HEK293 (cell line): ENCODE measurements around the gene PVALEF.
A peak's percentile ranks its signal among the peaks of the same experiment; 100 is the strongest.

Source experiments
- CTCF ChIA-PET: fragments of 350-600 bp; formaldehyde crosslinking; extraction: SDS; loops from one replicate; lab custom pipeline; 2021; ENCODE audit warnings: antibody characterized with exemption; lab: Yijun Ruan, JAX
- POLR2A ChIA-PET: fragments of 300-600 bp; formaldehyde crosslinking; extraction: SDS; loops from one replicate; lab custom pipeline; 2020; ENCODE audit warnings: antibody characterized with exemption, inconsistent platforms; lab: Yijun Ruan, JAX
- H3K27ac ChIP-seq: fragments of 200-500 bp; sonication (Bioruptor generic); 2 replicates; pipeline ENCODE4 v1.5.1; 2014; ENCODE audit warnings: low read depth, low read length, control low read depth, inconsistent platforms; ENCODE audit errors: extremely low read depth
- H3K36me3 ChIP-seq, 2 experiments: fragments of 200-500 bp in 1 of 2; sonication (Bioruptor generic) in 1 of 2; 1 replicate in 1 of 2; 2 replicates in 1 of 2; pipeline ENCODE4 v1.5.1; 2014 to 2017; ENCODE audit warnings: inconsistent platforms in 2 of 2, low read length in 2 of 2; ENCODE audit not compliant: control insufficient read depth in 2 of 2, insufficient read depth in 1 of 2
- H3K4me1 ChIP-seq: fragments of 200-500 bp; sonication (Bioruptor generic); 2 replicates; pipeline ENCODE4 v1.5.1; 2014; ENCODE audit warnings: mild to moderate bottlenecking, low read length, inconsistent platforms; ENCODE audit not compliant: control insufficient read depth, insufficient read depth
- H3K4me3 ChIP-seq: 2 replicates; pipeline ENCODE4 v1.5.1; 2011; ENCODE audit warnings: low read depth, mild to moderate bottlenecking, control low read depth, low read length, moderate library complexity
- H3K9me3 ChIP-seq: fragments of 200-500 bp; sonication (Bioruptor generic); 2 replicates; pipeline ENCODE4 v1.5.1; 2014; ENCODE audit warnings: low read depth, low read length, inconsistent platforms; ENCODE audit not compliant: control insufficient read depth, insufficient read depth
- EGR2 ChIP-seq: fragments of 450-650 bp; formaldehyde crosslinking; IDR thresholded peaks from 2 replicates; pipeline ENCODE4 v1.5.1; 2016; ENCODE audit warnings: low read depth, missing biosample characterization, missing genetic modification characterization
- GFI1B ChIP-seq: fragments of 450-650 bp; formaldehyde crosslinking; IDR thresholded peaks from 2 replicates; pipeline ENCODE4 v1.5.1; 2016; ENCODE audit warnings: missing biosample characterization, missing genetic modification characterization
- KLF8 ChIP-seq: fragments of 450-650 bp; formaldehyde crosslinking; IDR thresholded peaks from 2 replicates; pipeline ENCODE4 v1.5.1; 2016; ENCODE audit warnings: missing biosample characterization, missing genetic modification characterization
- OSR2 ChIP-seq: fragments of 450-650 bp; formaldehyde crosslinking; IDR thresholded peaks from 2 replicates; pipeline ENCODE4 v1.5.1; 2016; ENCODE audit warnings: missing biosample characterization, missing genetic modification characterization
- SP3 ChIP-seq: fragments of 450-650 bp; formaldehyde crosslinking; IDR thresholded peaks from 2 replicates; pipeline ENCODE4 v1.5.1; 2016; ENCODE audit warnings: missing biosample characterization, missing genetic modification characterization
- ZBTB49 ChIP-seq: fragments of 450-650 bp; formaldehyde crosslinking; IDR thresholded peaks from 2 replicates; pipeline ENCODE4 v1.5.1; 2016; ENCODE audit warnings: missing biosample characterization, missing genetic modification characterization, low read depth
- ZBTB8A ChIP-seq: fragments of 450-650 bp; formaldehyde crosslinking; IDR thresholded peaks from 2 replicates; pipeline ENCODE4 v1.5.1; 2016; ENCODE audit warnings: missing biosample characterization, missing genetic modification characterization
- ZEB2 ChIP-seq: fragments of 450-650 bp; formaldehyde crosslinking; IDR thresholded peaks from 2 replicates; pipeline ENCODE4 v1.5.1; 2016; ENCODE audit warnings: missing biosample characterization, missing genetic modification characterization
- ZFP3 ChIP-seq: fragments of 450-650 bp; formaldehyde crosslinking; IDR thresholded peaks from 2 replicates; pipeline ENCODE4 v1.5.1; 2016; ENCODE audit warnings: low read depth, missing biosample characterization, missing genetic modification characterization
- ZIC2 ChIP-seq: fragments of 450-650 bp; formaldehyde crosslinking; IDR thresholded peaks from 2 replicates; pipeline ENCODE4 v1.5.1; 2016; ENCODE audit warnings: missing biosample characterization, missing genetic modification characterization
- ZNF133 ChIP-seq: fragments of 450-650 bp; formaldehyde crosslinking; IDR thresholded peaks from 2 replicates; pipeline ENCODE4 v1.5.1; 2016; ENCODE audit warnings: missing biosample characterization, missing genetic modification characterization
- ZNF140 ChIP-seq: fragments of 450-650 bp; formaldehyde crosslinking; IDR thresholded peaks from 2 replicates; pipeline ENCODE4 v1.5.1; 2016; ENCODE audit warnings: missing biosample characterization, missing genetic modification characterization
- ZNF157 ChIP-seq: fragments of 450-650 bp; formaldehyde crosslinking; IDR thresholded peaks from 2 replicates; pipeline ENCODE4 v1.5.1; 2016; ENCODE audit warnings: missing biosample characterization, missing genetic modification characterization
- ZNF175 ChIP-seq: fragments of 450-650 bp; formaldehyde crosslinking; IDR thresholded peaks from 2 replicates; pipeline ENCODE4 v1.5.1; 2016; ENCODE audit warnings: missing biosample characterization, missing genetic modification characterization
- ZNF202 ChIP-seq: fragments of 450-650 bp; formaldehyde crosslinking; IDR thresholded peaks from 2 replicates; pipeline ENCODE4 v1.5.1; 2016; ENCODE audit warnings: missing biosample characterization, missing genetic modification characterization, borderline replicate concordance
- ZNF214 ChIP-seq: fragments of 450-650 bp; formaldehyde crosslinking; IDR thresholded peaks from 2 replicates; pipeline ENCODE4 v1.5.1; 2017; ENCODE audit warnings: missing biosample characterization, mild to moderate bottlenecking, missing genetic modification characterization, borderline replicate concordance
- ZNF223 ChIP-seq: fragments of 450-650 bp; formaldehyde crosslinking; IDR thresholded peaks from 2 replicates; pipeline ENCODE4 v1.5.1; 2016; ENCODE audit warnings: missing biosample characterization, missing genetic modification characterization
- ZNF24 ChIP-seq: fragments of 450-650 bp; formaldehyde crosslinking; IDR thresholded peaks from 2 replicates; pipeline ENCODE4 v1.5.1; 2016; ENCODE audit warnings: missing biosample characterization, missing genetic modification characterization
- ZNF449 ChIP-seq: fragments of 450-650 bp; formaldehyde crosslinking; IDR thresholded peaks from 2 replicates; pipeline ENCODE4 v1.5.1; 2017; ENCODE audit warnings: missing biosample characterization, mild to moderate bottlenecking, missing genetic modification characterization, moderate library complexity
- ZNF501 ChIP-seq: fragments of 450-650 bp; formaldehyde crosslinking; IDR thresholded peaks from 2 replicates; pipeline ENCODE4 v1.5.1; 2016; ENCODE audit warnings: missing biosample characterization, missing genetic modification characterization
- ZNF555 ChIP-seq: fragments of 450-650 bp; formaldehyde crosslinking; conservative IDR thresholded peaks from 2 replicates; pipeline ENCODE4 v1.5.1; 2017; ENCODE audit warnings: missing biosample characterization, mild to moderate bottlenecking, missing genetic modification characterization, inconsistent platforms
- ZNF664 ChIP-seq: fragments of 450-650 bp; formaldehyde crosslinking; IDR thresholded peaks from 2 replicates; pipeline ENCODE4 v1.5.1; 2016; ENCODE audit warnings: missing biosample characterization, missing genetic modification characterization

Gene PVALEF

GRCh38 chr17:81170727-81171494 is 5.6 kb downstream of the PVALEF start:
- no peak for TF ChIP-seq OSR2 (tag by site-specific recombination)
- TF ChIP-seq SP3 (tag by site-specific recombination): no peak
- no peak for TF ChIP-seq ZNF223 (tag by site-specific recombination)
- TF ChIP-seq ZBTB8A (tag by site-specific recombination): 0 out of 2 replicates have a peak, but pooled peaks have one; percentile 22
- no peak for TF ChIP-seq ZNF175 (tag by site-specific recombination)
- no peak for TF ChIP-seq KLF8 (tag by site-specific recombination)
- no peak for TF ChIP-seq ZNF664 (tag by site-specific recombination)
- TF ChIP-seq ZNF501 (tag by site-specific recombination): no peak
- TF ChIP-seq, all 188 proteins: peak for 1
- Histone ChIP-seq H3K4me1 (no peaks in the 10 kb centered on the region; the same call in 1 of the 2 replicates), H3K27ac (no peak overlapping the region), H3K9me3 (no peaks in the 10 kb centered on the region), H3K4me3 (no peak overlapping the region), H3K36me3 (no peaks in the 10 kb centered on the region)
- ChIA-PET CTCF (interaction anchor here (0.6 kb wide), 2 partner anchors 35 to 61 kb away, joined by 3 to 6 read pairs; no protein-coding TSS in a partner anchor), POLR2A (interaction anchor here (0.8 kb wide), 1 partner anchor 52 kb away, joined by 3 read pairs; no protein-coding TSS in a partner anchor)

- H3K4me3 ChIP-seq: no peak overlapping the region
- no peaks in the 10 kb centered on the region for H3K36me3 ChIP-seq
- no peak overlapping the region for H3K27ac ChIP-seq
- ChIA-PET CTCF (no interaction called here), POLR2A (no interaction called here)
- H3K9me3 ChIP-seq: no peaks in the 10 kb centered on the region
- no peaks in the 10 kb centered on the region for H3K4me1 ChIP-seq
- no peak for TF ChIP-seq ZIC2 (tag by site-specific recombination)
- TF ChIP-seq ZNF24: no peak
- no peak for TF ChIP-seq ZBTB49 (tag by site-specific recombination)
Observed at GRCh38 chr17:81171941-81172340, 6.6 kb downstream of the PVALEF start.

- CTCF ChIA-PET: interaction anchor here (0.6 to 1.5 kb wide), 5 partner anchors 21 to 428 kb away, joined by 3 to 5 read pairs (median 3); no protein-coding TSS in a partner anchor
- H3K4me1 ChIP-seq: no peaks in the 10 kb centered on the region
- H3K27ac ChIP-seq: no peak overlapping the region
- no peaks in the 10 kb centered on the region for H3K36me3 ChIP-seq
- POLR2A ChIA-PET: interaction anchor here (0.6 kb wide), 1 partner anchor 25 kb away, joined by 4 read pairs; no protein-coding TSS in a partner anchor
- H3K4me3 ChIP-seq: no peak overlapping the region
- no peak for TF ChIP-seq ZNF140
- peak; percentile 69 for TF ChIP-seq ZIC2 (tag by site-specific recombination)
- no peaks in the 10 kb centered on the region for H3K9me3 ChIP-seq
Observed at GRCh38 chr17:81173052-81173761, 7.9 kb downstream of the PVALEF start.

- Histone ChIP-seq H3K4me3 (no peak overlapping the region), H3K4me1 (no peaks in the 10 kb centered on the region), H3K9me3 (no peaks in the 10 kb centered on the region), H3K36me3 (no peaks in the 10 kb centered on the region), H3K27ac (no peak overlapping the region)
- ChIA-PET POLR2A (interaction anchor here (0.6 kb wide), 1 partner anchor 26 kb away, joined by 4 read pairs; no protein-coding TSS in a partner anchor), CTCF (interaction anchor here (0.6 to 1.5 kb wide), 4 partner anchors 20 to 323 kb away, joined by 3 to 5 read pairs (median 4); no protein-coding TSS in a partner anchor)
- no peak for TF ChIP-seq ZNF133 (tag by site-specific recombination)
- TF ChIP-seq ZNF157 (tag by site-specific recombination): no peak
- no peak for TF ChIP-seq ZFP3 (tag by site-specific recombination)
- TF ChIP-seq EGR2: no peak
- TF ChIP-seq ZNF214 (tag by site-specific recombination): no peak
- TF ChIP-seq GFI1B (tag by site-specific recombination): no peak
- TF ChIP-seq ZNF449: no peak
- no peak for TF ChIP-seq ZNF555
- TF ChIP-seq ZEB2 (tag by site-specific recombination): no peak
- TF ChIP-seq ZNF202: no peak
Observed at GRCh38 chr17:81173762-81174155, 8.5 kb downstream of the PVALEF start.
